ENCODE results near the gene ENSA.
"Not testable (repeated sequence)": the region's sequence is repeated elsewhere in the genome, so short reads cannot be mapped to it uniquely, and the experiment has no call there.

ENSA gene

DNA sequence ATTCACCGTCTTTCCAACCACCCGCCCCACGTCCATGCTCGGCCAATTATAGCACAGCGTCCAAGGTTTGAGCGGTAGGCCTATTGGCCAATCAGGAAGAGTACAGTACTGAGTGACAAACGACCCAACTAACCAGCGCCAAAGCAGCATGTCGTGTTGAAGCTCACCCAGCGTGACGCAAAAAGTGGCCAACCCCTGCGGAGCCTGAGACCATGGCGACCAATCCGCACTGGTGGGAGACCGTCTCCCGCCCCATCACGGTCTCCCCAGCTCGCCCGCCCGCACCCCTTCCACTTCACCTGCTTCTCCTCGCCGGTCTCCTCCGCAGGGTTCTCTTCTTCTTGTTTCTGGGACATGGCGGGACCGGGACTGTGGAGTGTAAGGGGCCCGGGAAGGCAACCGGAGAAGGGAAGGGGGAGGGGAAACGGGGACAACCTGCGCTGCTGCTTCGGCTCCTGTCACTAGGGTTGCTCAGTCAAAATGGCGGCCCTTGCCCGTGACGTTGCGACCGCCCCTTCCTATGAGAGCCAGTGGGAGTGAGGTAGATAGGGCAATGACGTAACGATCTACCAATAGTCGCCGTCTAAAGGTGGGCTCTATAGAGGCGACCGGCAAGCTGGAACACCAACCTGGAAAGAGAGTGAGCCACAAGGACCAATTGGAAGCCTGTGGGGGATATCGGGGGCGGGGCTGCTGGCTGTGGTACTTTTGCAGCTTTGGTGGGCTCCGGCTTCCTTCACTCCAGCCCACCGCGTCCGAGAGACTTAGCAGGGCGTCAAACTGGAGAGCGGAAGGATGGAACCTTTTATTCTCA is at the start of gene ENSA:
Gene ENSA, minus strand, starts transcription at position 498 of the 814 bp plus-strand sequence. Its CDS starts 142 bp downstream, at position 356.
- peak; percentile 91 for DNase-seq

DNA sequence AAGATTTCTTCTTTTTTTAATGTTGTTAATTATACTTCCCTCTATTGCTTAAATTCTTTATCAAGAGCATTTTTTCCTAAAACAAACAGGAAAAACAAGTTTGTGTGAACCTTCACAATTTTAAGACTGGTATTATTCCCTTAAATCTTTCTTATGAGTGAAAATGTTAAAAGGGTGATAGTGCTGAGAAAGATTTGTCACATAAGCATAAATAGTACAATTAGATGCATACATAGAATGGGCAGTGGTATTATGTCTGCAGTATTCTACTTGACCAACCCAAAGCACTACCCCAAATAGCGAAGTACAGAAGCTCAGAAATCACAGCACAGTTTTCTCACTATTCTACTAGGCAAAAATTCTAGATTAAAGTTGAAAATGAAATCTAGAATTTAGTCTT is 49.6 kb upstream of the ENSA start:
- no peak for DNase-seq

- no peak for DNase-seq
Observed at GRCh38 chr1:150674881-150675280, 45.5 kb upstream of the ENSA start.

DNA sequence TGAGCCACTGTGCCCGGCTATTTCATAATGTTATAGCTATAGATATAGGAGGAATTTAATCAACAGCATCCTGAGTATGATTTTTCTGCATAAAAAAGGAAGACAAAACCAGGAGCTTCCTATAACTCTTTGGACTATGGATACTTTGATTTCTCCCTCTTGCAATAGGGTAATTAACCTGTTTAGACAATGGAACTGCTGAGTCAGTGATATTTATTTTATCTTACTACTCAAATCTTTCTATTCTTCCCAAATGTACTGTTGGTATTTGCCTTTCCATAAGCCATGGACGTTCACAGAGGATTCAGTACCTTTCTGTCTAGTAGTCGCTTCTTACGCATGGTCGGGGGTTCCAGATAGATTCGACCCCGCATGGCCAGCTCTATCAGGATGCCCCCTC is 33.9 kb upstream of the ENSA start:
- DNase-seq = no peak

DNA sequence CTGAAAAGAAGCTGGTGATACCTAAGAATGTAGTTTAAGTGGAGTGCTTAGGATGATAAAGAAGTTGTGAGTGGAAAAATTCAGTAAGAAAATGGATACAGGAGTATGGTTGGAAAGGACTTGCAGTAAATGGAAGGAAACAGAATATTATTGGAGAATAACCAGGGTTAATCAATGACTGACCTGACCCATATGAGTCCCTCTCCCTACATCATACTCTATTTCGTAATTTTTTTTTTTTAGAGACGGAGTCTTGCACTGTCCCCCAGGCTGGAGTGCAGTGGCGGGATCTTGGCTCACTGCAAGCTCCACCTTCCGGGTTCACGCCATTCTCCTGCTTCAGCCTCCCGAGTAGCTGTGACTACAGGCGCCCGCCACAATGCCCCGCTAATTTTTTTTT is 33.4 kb upstream of the ENSA start:
- no peak for DNase-seq

DNA sequence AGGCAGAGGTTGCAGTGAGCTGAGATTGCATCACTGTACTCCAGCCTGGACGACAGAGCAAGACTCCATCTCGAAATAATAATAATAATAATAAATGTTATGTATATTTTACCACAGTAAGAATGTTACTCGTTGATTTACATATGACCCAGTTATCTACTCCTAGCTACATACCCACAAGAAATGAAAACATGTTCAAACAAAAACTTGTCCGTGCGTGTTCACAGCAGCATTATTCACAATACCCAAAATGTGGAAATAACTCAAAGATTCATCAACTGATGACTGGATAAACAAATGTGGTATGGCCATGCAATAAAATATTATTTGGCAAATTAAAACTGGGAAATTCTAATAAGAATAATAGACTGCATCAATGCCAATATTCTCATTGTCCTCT is 31.7 kb upstream of the ENSA start:
- DNase-seq = no peak

DNA sequence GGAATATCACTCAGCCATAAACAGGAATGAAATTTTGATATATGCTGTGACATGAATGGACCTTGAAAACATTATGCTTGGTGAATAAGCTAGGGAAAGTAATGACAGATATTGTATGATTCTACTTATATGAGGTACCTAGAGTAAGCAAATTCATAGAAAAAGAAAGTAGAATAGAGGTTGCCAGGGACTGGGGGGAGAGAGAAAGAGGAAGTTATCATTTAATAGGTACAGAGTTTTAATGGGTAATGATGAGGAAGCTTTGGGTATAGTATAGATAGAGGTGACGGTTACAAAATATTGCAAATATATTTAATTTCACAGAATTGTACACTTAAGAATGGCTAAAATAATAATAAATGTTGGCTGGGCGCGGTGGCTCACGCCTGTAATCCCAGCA is 31.2 kb upstream of the ENSA start:
- no peak for DNase-seq

- not testable (repeated sequence) for DNase-seq
Observed at GRCh38 chr1:150657064-150657463, 27.7 kb upstream of the ENSA start.

- DNase-seq = not testable (repeated sequence)
Observed at GRCh38 chr1:150654635-150655034, 25.2 kb upstream of the ENSA start.

DNA sequence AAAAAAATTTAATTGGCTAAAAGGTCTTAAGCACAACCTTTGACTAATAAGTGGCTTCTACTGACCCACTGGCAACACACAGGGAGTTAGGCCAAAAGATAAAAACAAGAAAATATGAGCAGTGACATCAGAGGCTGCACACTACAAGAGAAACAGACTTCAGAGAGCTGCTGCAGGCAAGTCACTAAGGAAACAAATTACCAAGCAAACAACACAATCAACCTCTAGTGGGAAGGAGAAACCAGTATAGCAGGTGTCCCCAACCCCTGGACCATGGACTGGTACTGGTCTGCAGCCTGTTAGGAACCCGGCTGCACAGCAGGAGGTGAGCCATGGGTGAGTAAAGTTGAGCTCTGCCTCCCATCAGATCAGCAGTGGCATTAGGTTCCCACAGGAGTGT is 20.8 kb upstream of the ENSA start:
- no peak for DNase-seq

- no peak for DNase-seq
Observed at GRCh38 chr1:150649441-150650075, 20.1 kb upstream of the ENSA start.

DNA sequence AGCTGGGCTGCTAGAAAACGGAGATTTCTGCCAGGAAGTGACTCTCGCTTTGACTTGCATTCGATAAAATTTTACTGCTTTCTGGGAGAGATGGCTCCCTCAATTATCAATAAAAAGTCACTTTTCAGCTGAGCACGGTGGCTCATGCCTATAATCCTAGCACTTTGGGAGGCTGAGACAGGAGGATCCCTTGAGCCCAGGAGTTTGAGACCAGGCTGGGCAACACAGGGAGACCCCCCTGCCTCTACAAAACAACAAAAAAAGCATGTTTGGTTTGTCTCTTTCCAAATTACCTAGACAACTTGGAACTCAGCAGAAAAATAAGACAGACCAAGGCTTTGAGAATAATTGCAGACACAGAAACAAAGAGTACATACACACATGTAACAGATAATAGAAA is 12.9 kb upstream of the ENSA start:
- no peak for DNase-seq

DNA sequence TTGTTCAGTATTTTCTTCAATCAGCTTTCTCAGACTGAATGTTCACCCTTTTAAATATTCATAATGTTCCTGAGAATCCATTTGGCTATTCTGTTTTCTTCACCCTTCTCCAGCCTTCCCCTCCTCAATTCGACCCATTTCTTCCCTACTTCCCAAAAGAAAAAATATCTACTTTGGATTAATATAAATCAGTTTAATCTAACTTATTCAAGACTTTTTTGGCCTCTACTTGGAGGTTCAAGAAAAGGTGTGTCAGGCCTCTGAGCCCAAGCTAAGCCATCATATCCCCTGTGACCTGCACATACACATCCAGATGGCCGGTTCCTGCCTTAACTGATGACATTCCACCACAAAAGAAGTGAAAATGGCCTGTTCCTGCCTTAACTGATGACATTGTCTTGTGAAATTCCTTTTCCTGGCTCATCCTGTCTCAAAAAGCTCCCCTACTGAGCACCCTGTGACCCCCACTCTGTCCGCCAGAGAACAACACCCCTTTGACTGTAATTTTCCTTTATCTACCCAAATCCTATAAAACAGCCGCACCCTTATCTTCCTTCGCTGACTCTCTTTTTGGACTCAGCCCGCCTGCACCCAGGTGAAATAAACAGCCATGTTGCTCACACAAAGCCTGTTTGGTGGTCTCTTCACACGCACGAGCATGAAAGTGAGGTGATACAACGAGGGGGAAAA is 11.9 kb upstream of the ENSA start:
- DNase-seq = not testable (repeated sequence)

GRCh38 chr1:150638430-150638829 is 9.0 kb upstream of the ENSA start:
- DNase-seq = not testable (repeated sequence)

DNA sequence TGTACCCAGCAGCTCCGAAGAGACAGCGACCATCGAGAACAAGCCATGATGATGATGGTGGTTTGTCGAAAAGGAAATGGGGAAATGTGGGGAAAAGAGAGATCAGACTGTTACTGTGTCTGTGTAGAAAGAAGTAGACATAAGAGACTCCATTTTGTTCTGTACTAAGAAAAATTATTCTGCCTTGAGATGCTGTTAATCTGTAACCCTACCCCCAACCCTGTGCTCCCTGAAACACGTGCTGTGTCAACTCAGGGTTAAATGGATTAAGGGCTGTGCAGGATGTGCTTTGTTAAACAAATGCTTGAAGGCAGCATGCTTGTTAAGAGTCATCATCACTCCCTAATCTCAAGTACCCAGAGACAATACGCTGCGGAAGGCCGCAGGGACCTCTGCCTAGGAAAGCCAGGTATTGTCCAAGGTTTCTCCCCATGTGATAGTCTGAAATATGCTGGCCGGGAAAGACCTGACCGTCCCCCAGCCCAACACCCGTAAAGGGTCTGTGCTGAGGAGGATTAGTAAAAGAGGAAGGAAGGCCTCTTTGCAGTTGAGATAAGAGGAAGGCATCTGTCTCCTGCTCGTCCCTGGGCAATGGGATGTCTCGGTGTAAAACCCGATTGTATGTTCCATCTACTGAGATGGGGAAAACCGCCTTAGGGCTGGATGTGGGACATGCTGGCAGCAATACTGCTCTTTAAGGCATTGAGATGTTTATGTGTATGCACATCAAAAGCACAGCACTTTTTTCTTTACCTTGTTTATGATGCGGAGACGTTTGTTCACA is 5.6 kb upstream of the ENSA start:
- DNase-seq = not testable (repeated sequence)

GRCh38 chr1:150628766-150629114 is 672 bp downstream of the ENSA start:
- no peak for DNase-seq

- no peak for DNase-seq
Observed at GRCh38 chr1:150627826-150628410, 1.5 kb downstream of the ENSA start.

DNA sequence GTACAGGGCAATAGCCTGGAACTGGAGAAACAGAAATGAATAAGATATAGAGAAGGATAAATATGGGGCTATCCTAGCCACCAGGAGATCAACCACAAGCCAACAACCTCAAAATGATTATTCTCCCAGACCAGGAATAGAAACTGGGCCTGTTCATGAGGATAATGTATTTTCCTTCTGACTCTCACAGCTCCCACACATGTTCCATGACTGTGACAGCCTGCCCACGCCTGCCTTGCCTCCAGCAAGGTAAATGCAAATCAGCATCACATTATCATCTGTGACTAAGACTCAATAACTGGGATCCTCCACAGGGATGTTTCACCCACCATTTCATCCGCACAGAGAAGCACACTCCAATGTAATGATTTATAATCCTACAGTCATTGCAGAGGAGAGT is 3.3 kb downstream of the ENSA start:
- DNase-seq = no peak

GRCh38 chr1:150624546-150624945 is 4.9 kb downstream of the ENSA start:
- not testable (repeated sequence) for DNase-seq

GRCh38 chr1:150624134-150624533 is 5.3 kb downstream of the ENSA start:
- DNase-seq = not testable (repeated sequence)

GRCh38 chr1:150622303-150622975 is 7.0 kb downstream of the ENSA start:
- DNase-seq = no peak

Data from activated effector memory CD4-positive, alpha-beta T cell treated with Interleukin-2 at 50 U/mL for 16 hours (primary cell).